Measurements from ENCODE around the gene EGFR. TPM values are rescaled to one million over a fixed set of nuclear protein-coding genes. Genes with fewer than 3 reads are reported as not detected.

Gene EGFR
- total RNA-seq, 1 donor from 2014 or later = 19.4 TPM

DNA sequence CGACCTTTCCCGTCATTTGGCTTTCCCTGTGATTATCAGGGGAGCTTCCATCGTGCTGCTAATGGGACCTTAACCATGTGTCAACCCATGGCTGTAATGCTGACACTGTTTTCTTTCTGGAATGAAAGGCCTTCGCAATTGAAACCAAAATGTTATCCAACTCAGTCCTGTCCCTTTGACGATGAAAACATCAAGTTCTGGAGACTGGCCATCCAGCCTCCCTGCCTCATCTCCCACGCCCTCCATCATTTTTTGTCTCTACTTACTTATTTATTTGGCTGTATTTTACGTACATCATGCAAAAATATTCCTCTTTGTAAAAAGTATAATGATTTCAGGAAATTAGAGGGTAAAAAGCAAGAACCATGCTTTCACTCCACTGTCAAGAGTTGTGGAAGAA lies 69.8 kb downstream of the EGFR start:
- no peak for DNase-seq (ENCODE audit: low spot score in 2 of 2, unreplicated experiment in 2 of 2)
- Mint-ChIP-seq H3K4me1 (peaks cover 70% of the 10 kb centered on the region), H3K27ac (no peak overlapping the region), H3K9me3 (no peaks in the 10 kb centered on the region), H3K4me3 (no peak overlapping the region), H3K36me3 (no peaks in the 10 kb centered on the region), H3K27me3 (ENCODE audit: low read depth) (no peaks in the 10 kb centered on the region)
- TF ChIP-seq, protein P1, sequence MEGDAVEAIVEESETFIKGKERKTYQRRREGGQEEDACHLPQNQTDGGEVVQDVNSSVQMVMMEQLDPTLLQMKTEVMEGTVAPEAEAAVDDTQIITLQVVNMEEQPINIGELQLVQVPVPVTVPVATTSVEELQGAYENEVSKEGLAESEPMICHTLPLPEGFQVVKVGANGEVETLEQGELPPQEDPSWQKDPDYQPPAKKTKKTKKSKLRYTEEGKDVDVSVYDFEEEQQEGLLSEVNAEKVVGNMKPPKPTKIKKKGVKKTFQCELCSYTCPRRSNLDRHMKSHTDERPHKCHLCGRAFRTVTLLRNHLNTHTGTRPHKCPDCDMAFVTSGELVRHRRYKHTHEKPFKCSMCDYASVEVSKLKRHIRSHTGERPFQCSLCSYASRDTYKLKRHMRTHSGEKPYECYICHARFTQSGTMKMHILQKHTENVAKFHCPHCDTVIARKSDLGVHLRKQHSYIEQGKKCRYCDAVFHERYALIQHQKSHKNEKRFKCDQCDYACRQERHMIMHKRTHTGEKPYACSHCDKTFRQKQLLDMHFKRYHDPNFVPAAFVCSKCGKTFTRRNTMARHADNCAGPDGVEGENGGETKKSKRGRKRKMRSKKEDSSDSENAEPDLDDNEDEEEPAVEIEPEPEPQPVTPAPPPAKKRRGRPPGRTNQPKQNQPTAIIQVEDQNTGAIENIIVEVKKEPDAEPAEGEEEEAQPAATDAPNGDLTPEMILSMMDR (IDR thresholded peaks at IDR 0.05; ENCODE audit: unreplicated experiment) = no peak

DNA sequence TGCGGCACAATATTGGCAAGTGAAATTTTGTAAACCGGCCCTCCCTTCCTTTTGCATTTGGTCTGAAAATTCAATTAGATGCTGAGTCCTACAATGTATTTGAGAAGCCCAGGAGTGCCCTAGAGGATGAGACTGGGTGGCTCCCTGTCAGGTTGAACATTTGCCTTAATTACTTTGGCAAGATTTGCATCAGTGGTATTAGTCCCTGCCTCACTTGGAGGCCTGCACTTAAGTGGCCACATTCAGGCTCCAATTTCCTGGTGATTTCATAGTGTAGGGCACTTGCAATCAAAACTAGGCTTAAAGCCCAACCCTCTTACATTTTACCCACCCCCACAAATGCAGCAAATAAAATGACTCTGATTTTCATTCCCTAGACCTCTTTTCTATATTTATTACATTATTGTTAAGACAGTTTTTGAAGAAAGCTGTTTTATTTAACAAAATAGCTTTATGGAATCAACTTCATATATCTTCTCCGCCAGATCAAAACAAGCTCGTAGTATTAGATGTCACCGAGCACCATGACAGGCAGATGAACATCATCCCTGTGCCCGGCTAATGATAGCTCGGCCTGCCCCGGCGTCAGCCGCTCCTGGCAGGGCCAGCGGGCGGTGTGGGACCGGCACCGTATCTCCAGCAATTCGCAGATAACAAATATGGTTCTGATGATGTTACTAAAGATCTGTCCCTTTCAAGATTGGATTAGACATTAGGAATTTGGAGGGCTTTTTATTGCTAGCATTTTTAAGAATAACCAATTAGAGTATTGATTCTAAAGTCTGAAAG lies 73.6 kb downstream of the EGFR start:
- no peak overlapping the region for H3K27ac Mint-ChIP-seq

DNA sequence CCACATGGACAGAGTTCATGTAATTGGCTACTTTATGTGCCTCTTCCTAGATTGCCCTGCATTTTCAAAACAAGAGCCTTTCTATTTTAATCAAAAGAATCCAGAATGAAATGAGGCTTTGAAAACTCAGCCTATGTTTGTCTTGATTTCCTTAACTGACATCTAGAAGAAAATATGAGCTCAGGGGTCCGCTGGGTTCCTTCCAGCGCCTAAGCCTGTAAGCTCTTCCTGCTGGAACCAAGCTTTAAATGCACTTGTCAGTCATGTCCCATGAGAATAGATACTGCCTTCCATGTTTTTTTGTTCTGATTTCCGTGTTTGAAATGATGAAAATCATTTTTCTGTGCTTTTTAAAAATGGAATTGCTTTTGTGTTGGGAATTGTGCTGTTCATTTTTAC lies 74.2 kb downstream of the EGFR start:
- Mint-ChIP-seq H3K27me3 (ENCODE audit: low read depth) (no peaks in the 10 kb centered on the region), H3K36me3 (no peaks in the 10 kb centered on the region), H3K27ac (no peak overlapping the region), H3K4me3 (no peak overlapping the region), H3K4me1 (peaks cover 55% of the 10 kb centered on the region), H3K9me3 (no peaks in the 10 kb centered on the region)
- DNase-seq (ENCODE audit: low spot score in 2 of 2, unreplicated experiment in 2 of 2) = no peak
- TF ChIP-seq, protein P1 (IDR thresholded peaks at IDR 0.05; ENCODE audit: unreplicated experiment) = no peak

More for the DNA sequence above, 73.6 kb downstream of the EGFR start:
- no peak for DNase-seq (ENCODE audit: low spot score in 2 of 2, unreplicated experiment in 2 of 2)
- no peaks in the 10 kb centered on the region for H3K27me3 Mint-ChIP-seq (ENCODE audit: low read depth)
- H3K4me3 Mint-ChIP-seq = no peak overlapping the region
- H3K9me3 Mint-ChIP-seq = no peaks in the 10 kb centered on the region
- H3K4me1 Mint-ChIP-seq = peaks cover 60% of the 10 kb centered on the region
- no peaks in the 10 kb centered on the region for H3K36me3 Mint-ChIP-seq
- TF ChIP-seq, protein P1 (IDR thresholded peaks at IDR 0.05; ENCODE audit: unreplicated experiment) = no peak

DNA sequence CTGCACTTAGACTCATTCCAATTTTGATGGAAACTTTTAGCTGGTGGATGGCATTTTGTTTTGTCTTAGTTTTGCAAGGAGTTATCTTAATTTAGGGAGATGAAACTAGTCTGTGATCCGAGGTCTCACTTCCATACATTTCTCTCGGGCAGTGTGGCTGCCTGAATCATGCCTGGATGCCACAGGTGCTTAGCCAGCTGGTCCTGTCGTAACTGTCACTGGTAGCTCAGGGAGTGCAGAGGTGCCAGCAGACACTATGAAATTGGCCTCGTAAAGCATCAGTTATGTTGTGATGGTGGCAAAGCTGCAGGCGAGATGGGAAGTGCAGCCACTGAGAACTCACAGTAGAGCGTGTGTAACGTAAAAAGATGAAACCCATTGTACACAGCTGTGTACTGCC lies 74.9 kb downstream of the EGFR start:
- peaks cover 51% of the 10 kb centered on the region for H3K4me1 Mint-ChIP-seq
- DNase-seq (ENCODE audit: low spot score in 2 of 2, unreplicated experiment in 2 of 2) = no peak
- no peaks in the 10 kb centered on the region for H3K36me3 Mint-ChIP-seq
- no peak overlapping the region for H3K4me3 Mint-ChIP-seq
- no peak overlapping the region for H3K27ac Mint-ChIP-seq
- H3K9me3 Mint-ChIP-seq = no peaks in the 10 kb centered on the region
- TF ChIP-seq, protein P1 (IDR thresholded peaks at IDR 0.05; ENCODE audit: unreplicated experiment) = no peak
- H3K27me3 Mint-ChIP-seq (ENCODE audit: low read depth) = no peaks in the 10 kb centered on the region

DNA sequence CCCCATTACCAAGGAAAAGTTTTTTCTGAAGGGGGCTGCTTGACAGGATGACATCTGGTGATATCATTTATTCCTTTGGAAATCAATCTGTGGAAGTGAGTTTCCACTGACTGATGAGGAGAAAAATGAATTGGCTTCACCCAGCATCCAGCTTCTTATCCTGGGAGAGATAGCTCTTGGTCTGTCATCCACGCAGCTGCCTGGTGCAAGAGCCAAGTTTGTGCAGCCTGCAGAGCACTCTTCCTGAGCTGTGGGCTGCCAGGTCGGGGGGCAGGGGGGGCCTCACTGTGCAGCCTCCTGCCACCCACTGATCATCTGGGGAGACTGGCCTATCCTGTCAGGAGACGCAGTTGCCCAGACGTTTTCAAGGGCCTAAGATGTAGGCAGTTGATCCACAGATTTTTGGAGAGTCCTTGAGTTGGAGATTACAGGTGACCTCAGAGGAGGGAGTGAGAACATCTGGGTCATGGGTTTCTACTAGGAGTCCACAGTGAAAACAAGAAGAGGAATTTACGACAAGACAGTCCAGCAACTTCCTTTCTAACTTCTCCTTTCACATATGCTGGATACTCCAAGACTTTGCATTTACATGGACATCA lies 75.4 kb downstream of the EGFR start:
- TF ChIP-seq, protein P1 (IDR thresholded peaks at IDR 0.05; ENCODE audit: unreplicated experiment) = no peak
- DNase-seq (ENCODE audit: low spot score in 2 of 2, unreplicated experiment in 2 of 2) = no peak
- no peaks in the 10 kb centered on the region for H3K36me3 Mint-ChIP-seq
- H3K4me3 Mint-ChIP-seq = no peak overlapping the region
- H3K27ac Mint-ChIP-seq = peak overlapping the region; percentile 28
- peaks cover 55% of the 10 kb centered on the region for H3K4me1 Mint-ChIP-seq
- H3K27me3 Mint-ChIP-seq (ENCODE audit: low read depth) = no peaks in the 10 kb centered on the region
- no peaks in the 10 kb centered on the region for H3K9me3 Mint-ChIP-seq

Data from mesothelial cell of epicardium (in vitro differentiated cells).